GM12878 (cell line): ENCODE measurements around the gene NACA2. TPM values are rescaled to one million over a fixed set of nuclear protein-coding genes. Genes with fewer than 3 reads are reported as not detected.

ENCODE experiments used
- ATAC-seq: fragments of 200-7000 bp; cut with Tn5 transposase; 3 replicates; pipeline ENCODE4 v1.9.1; 2020; ENCODE audit warnings: mild to moderate bottlenecking, moderate library complexity
- BruUV-seq: library from RNA; stranded (reverse); fragments of 400-500 nt; replicated peaks from 2 replicates; lab custom pipeline; 2021; lab: Mats Ljungman, UMichigan
- CTCF ChIA-PET: fragments of 300-600 bp; sonication (Branson Sonifier 250); formaldehyde crosslinking; extraction: SDS; loops from one replicate; lab custom pipeline; 2021; ENCODE audit warnings: inconsistent platforms; lab: Yijun Ruan, JAX
- POLR2A ChIA-PET: fragments of 350-600 bp; formaldehyde crosslinking; extraction: SDS; loops from one replicate; lab custom pipeline; 2021; ENCODE audit warnings: inconsistent platforms; lab: Charles Lee
- RAD21 ChIA-PET: fragments of 300-600 bp; sonication (Branson Sonifier 250); formaldehyde crosslinking; loops from one replicate; lab custom pipeline; 2023; ENCODE audit warnings: antibody characterized with exemption; ENCODE audit not compliant: unreplicated experiment; lab: Charles Lee
- SMC1A ChIA-PET: fragments of 300-600 bp; sonication (Branson Sonifier 250); formaldehyde crosslinking; loops from one replicate; lab custom pipeline; 2023; ENCODE audit not compliant: unreplicated experiment, uncharacterized antibody; lab: Charles Lee
- DNase-seq: peaks from one replicate; pipeline ENCODE4 v3.0.0-alpha.2; 2011; ENCODE audit warnings: low read depth, low spot score
- FAIRE-seq: peaks from 3 replicates; lab custom pipeline; 2011; peaks lifted over from hg19 to GRCh38; lab: Jason Lieb, UNC
- H2AFZ ChIP-seq: 2 replicates; pipeline ENCODE4 v1.6.0; 2011; ENCODE audit warnings: low read depth, low read length, control low read depth; ENCODE audit not compliant: control insufficient read depth
- H3K27ac ChIP-seq: 2 replicates; pipeline ENCODE4 v1.5.1; 2011; ENCODE audit warnings: control low read depth; ENCODE audit not compliant: control insufficient read depth, insufficient read depth
- H3K27me3 ChIP-seq, 2 experiments: replicated peaks in 1 of 2; 2 replicates each; pipeline versions ENCODE4 v1.6.0 to v1.6.1; 2011; ENCODE audit warnings: low read length in 1 of 2; ENCODE audit not compliant: control insufficient read depth in 2 of 2, insufficient read depth in 2 of 2
- H3K36me3 ChIP-seq, 2 experiments: 2 replicates each; pipeline ENCODE4 v1.5.1; 2011; ENCODE audit warnings: low read length in 1 of 2; ENCODE audit not compliant: control insufficient read depth in 2 of 2, insufficient read depth in 2 of 2
- H3K4me1 ChIP-seq: 2 replicates; pipeline ENCODE4 v1.6.1; 2011; ENCODE audit warnings: mild to moderate bottlenecking, low read length, moderate library complexity, mixed read lengths; ENCODE audit not compliant: control insufficient read depth, insufficient read depth
- H3K4me2 ChIP-seq: 2 replicates; pipeline ENCODE4 v1.6.0; 2011; ENCODE audit warnings: control low read depth; ENCODE audit not compliant: control insufficient read depth, insufficient read depth
- H3K4me3 ChIP-seq: fragments of 200-600 bp; sonication (generic); 2 replicates; pipeline ENCODE4 v1.5.1; 2016
- H3K79me2 ChIP-seq: 2 replicates; pipeline ENCODE4 v1.6.0; 2011; ENCODE audit warnings: low read length; ENCODE audit not compliant: control insufficient read depth, insufficient read depth
- H3K9ac ChIP-seq: 2 replicates; pipeline ENCODE4 v1.8.0; 2011; ENCODE audit warnings: low read length, control low read depth, mixed read lengths; ENCODE audit not compliant: control insufficient read depth, insufficient read depth
- H3K9me3 ChIP-seq: replicated peaks from 3 replicates; pipeline ENCODE4 v1.5.1; 2011; ENCODE audit warnings: mild to moderate bottlenecking, low read length; ENCODE audit not compliant: control insufficient read depth, insufficient read depth
- H4K20me1 ChIP-seq: 2 replicates; pipeline ENCODE4 v1.6.0; 2011; ENCODE audit not compliant: control insufficient read depth, insufficient read depth
- CHD4 ChIP-seq: fragments of 200-600 bp; sonication (generic); IDR thresholded peaks from 2 replicates; pipeline ENCODE4 v1.6.1; 2016; ENCODE audit warnings: mild to moderate bottlenecking
- EED ChIP-seq: sonication (generic); IDR thresholded peaks from 2 replicates; pipeline ENCODE4 v1.6.1; 2016; ENCODE audit warnings: antibody characterized with exemption, low read depth
- IKZF1 ChIP-seq: fragments of 450-650 bp; conservative IDR thresholded peaks from 2 replicates; pipeline ENCODE4 v1.6.1; 2017; ENCODE audit warnings: antibody characterized with exemption, mild to moderate bottlenecking
- MYB ChIP-seq: fragments of 150-350 bp; IDR thresholded peaks from 2 replicates; pipeline ENCODE4 v1.6.1; 2014; ENCODE audit warnings: mild to moderate bottlenecking, low read depth, low read length, borderline replicate concordance
- NFIC ChIP-seq: IDR thresholded peaks from 2 replicates; pipeline ENCODE4 v1.6.1; 2012; ENCODE audit warnings: low read depth, mild to moderate bottlenecking, inconsistent platforms, low read length, moderate library complexity
- RELA ChIP-seq: fragments of 450-650 bp; IDR thresholded peaks from 2 replicates; pipeline ENCODE4 v1.8.0; 2014; ENCODE audit warnings: borderline replicate concordance; ENCODE audit not compliant: partially characterized antibody
- SIX5 ChIP-seq: IDR thresholded peaks from 2 replicates; pipeline ENCODE4 v1.6.1; 2011; ENCODE audit warnings: mild to moderate bottlenecking, low read depth, low read length, moderate library complexity; ENCODE audit not compliant: severe bottlenecking
- SPI1 ChIP-seq: IDR thresholded peaks from 2 replicates; pipeline ENCODE4 v1.6.1; 2011; ENCODE audit warnings: low read depth, mild to moderate bottlenecking, low read length, moderate library complexity, borderline replicate concordance; ENCODE audit not compliant: insufficient read depth
- SUZ12 ChIP-seq: fragments of 200-600 bp; sonication (generic); IDR thresholded peaks from one replicate; pipeline ENCODE4 v1.6.1; 2018; ENCODE audit warnings: antibody characterized with exemption, mild to moderate bottlenecking; ENCODE audit not compliant: unreplicated experiment
- WGBS: methylation state at CpG from one replicate; pipeline ENCODE4 v1.1.6; 2016; ENCODE audit warnings: low lambda C conversion rate; ENCODE audit not compliant: insufficient replicate concordance, insufficient coverage; ENCODE audit errors: missing lambda C conversion rate; 5-methylcytosine and 5-hydroxymethylcytosine counted together
- in situ Hi-C: fragments of 300-500 bp; cut with MboI; formaldehyde crosslinking; loops from 9 replicates; pipeline ENCODE4 v1.14.3; 2018; ENCODE audit warnings: mixed read lengths
- intact Hi-C: fragments of 100-400 bp; cut with micrococcal nuclease; formaldehyde crosslinking; loops from one replicate; pipeline ENCODE4 v1.14.2; 2022; ENCODE audit not compliant: unreplicated experiment
- polyA plus RNA-seq, 11 experiments: library from polyadenylated mRNA; depleted of rRNA in 4 of 11; unstranded in 6 of 11; stranded (reverse) in 5 of 11; fragments of >200 nt; fragmentation: Nextera tagmentation in 4 of 11; fragmentation: Illumina TruSeq in 1 of 11; extraction: Ambion mirVana in 4 of 11; extraction: Trizol in 1 of 11; gene quantifications; 1 replicate in 1 of 11; 2 replicates in 10 of 11; pipeline versions ENCODE4 v1.2.1 to v1.2.3, GENCODE V29; 2011 to 2016; ENCODE audit warnings: inconsistent platforms in 2 of 11, missing spikeins in 2 of 11, low read depth in 1 of 11
- total RNA-seq, 4 experiments: library from RNA; depleted of rRNA in 3 of 4; stranded (reverse); fragments of >200 nt in 3 of 4; fragmentation: Illumina TruSeq in 1 of 4; extraction: Trizol in 1 of 4; gene quantifications; 2 replicates each; pipeline versions ENCODE4 v1.2.1 to v1.2.3, GENCODE V29; 2013 to 2021
- TF ChIP-seq, protein P1 (sequence below): fragments of 450-650 bp; formaldehyde crosslinking; IDR thresholded peaks from 2 replicates; pipeline ENCODE4 v1.4.0; 2022; ENCODE audit warnings: mild to moderate bottlenecking, moderate library complexity
- TF ChIP-seq, protein P2 (sequence below): fragments of 450-650 bp; IDR thresholded peaks from 2 replicates; pipeline ENCODE4 v1.6.1; 2016; ENCODE audit warnings: mild to moderate bottlenecking
- TF ChIP-seq, protein P3 (sequence below): fragments of 450-650 bp; IDR thresholded peaks from 2 replicates; pipeline ENCODE4 v1.6.1; 2017; ENCODE audit warnings: mild to moderate bottlenecking, moderate library complexity
- TF ChIP-seq, protein P4 (sequence below): fragments of 450-650 bp; IDR thresholded peaks from 2 replicates; pipeline ENCODE4 v1.6.1; 2018; ENCODE audit warnings: mild to moderate bottlenecking, low read depth, moderate library complexity; ENCODE audit not compliant: partially characterized antibody

The NACA2 gene
- total and polyA plus RNA-seq, 10 of the 15 experiments (the other 5 are each of a cell fraction or from before 2014, with no cell fraction given): 0.16 to 0.68 (median 0.36) TPM; not detected in 4

DNA sequence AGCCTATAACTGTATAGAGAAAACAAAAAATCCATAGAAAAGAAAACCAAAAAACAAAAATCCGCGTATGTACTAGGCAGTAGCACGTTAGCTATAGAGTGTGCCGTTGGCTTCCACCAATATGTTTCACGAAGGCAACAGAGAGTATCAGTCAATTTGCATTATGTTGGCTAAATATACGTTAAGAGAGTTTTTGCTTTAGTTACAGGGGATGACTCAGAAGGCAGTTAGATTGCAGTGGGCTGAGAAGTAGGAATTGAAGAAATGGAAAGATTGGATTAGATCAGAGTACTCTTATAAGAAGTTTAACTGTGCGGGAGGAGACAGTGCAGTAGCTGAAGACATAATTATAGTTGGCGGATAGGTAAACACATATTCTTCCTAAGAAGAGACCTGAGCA, 911 bp upstream of the NACA2 start:
- no TSS peak for BruUV-seq
- RAD21 ChIA-PET: no interaction called here
- SMC1A ChIA-PET: no interaction called here
- TF ChIP-seq IKZF1 (no peak), RELA (no peak), EED (no peak), SIX5 (no peak), SUZ12 (no peak), SPI1 (no peak), CHD4 (no peak), NFIC (no peak), MYB (no peak)
- TF ChIP-seq, protein P1, sequence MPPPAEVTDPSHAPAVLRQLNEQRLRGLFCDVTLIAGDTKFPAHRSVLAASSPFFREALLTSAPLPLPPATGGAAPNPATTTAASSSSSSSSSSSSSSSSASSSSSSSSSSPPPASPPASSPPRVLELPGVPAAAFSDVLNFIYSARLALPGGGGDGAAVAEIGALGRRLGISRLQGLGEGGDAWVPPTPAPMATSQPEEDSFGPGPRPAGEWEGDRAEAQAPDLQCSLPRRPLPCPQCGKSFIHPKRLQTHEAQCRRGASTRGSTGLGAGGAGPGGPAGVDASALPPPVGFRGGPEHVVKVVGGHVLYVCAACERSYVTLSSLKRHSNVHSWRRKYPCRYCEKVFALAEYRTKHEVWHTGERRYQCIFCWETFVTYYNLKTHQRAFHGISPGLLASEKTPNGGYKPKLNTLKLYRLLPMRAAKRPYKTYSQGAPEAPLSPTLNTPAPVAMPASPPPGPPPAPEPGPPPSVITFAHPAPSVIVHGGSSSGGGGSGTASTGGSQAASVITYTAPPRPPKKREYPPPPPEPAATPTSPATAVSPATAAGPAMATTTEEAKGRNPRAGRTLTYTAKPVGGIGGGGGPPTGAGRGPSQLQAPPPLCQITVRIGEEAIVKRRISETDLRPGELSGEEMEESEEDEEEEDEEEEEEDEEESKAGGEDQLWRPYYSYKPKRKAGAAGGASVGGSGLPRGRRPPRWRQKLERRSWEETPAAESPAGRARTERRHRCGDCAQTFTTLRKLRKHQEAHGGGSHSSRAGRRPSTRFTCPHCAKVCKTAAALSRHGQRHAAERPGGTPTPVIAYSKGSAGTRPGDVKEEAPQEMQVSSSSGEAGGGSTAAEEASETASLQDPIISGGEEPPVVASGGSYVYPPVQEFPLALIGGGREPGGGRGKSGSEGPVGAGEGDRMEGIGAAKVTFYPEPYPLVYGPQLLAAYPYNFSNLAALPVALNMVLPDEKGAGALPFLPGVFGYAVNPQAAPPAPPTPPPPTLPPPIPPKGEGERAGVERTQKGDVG (CRISPR knock-in tag): no peak
- TF ChIP-seq, protein P2, sequence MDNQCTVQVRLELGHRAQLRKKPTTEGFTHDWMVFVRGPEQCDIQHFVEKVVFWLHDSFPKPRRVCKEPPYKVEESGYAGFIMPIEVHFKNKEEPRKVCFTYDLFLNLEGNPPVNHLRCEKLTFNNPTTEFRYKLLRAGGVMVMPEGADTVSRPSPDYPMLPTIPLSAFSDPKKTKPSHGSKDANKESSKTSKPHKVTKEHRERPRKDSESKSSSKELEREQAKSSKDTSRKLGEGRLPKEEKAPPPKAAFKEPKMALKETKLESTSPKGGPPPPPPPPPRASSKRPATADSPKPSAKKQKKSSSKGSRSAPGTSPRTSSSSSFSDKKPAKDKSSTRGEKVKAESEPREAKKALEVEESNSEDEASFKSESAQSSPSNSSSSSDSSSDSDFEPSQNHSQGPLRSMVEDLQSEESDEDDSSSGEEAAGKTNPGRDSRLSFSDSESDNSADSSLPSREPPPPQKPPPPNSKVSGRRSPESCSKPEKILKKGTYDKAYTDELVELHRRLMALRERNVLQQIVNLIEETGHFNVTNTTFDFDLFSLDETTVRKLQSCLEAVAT: no peak
- TF ChIP-seq, protein P3, sequence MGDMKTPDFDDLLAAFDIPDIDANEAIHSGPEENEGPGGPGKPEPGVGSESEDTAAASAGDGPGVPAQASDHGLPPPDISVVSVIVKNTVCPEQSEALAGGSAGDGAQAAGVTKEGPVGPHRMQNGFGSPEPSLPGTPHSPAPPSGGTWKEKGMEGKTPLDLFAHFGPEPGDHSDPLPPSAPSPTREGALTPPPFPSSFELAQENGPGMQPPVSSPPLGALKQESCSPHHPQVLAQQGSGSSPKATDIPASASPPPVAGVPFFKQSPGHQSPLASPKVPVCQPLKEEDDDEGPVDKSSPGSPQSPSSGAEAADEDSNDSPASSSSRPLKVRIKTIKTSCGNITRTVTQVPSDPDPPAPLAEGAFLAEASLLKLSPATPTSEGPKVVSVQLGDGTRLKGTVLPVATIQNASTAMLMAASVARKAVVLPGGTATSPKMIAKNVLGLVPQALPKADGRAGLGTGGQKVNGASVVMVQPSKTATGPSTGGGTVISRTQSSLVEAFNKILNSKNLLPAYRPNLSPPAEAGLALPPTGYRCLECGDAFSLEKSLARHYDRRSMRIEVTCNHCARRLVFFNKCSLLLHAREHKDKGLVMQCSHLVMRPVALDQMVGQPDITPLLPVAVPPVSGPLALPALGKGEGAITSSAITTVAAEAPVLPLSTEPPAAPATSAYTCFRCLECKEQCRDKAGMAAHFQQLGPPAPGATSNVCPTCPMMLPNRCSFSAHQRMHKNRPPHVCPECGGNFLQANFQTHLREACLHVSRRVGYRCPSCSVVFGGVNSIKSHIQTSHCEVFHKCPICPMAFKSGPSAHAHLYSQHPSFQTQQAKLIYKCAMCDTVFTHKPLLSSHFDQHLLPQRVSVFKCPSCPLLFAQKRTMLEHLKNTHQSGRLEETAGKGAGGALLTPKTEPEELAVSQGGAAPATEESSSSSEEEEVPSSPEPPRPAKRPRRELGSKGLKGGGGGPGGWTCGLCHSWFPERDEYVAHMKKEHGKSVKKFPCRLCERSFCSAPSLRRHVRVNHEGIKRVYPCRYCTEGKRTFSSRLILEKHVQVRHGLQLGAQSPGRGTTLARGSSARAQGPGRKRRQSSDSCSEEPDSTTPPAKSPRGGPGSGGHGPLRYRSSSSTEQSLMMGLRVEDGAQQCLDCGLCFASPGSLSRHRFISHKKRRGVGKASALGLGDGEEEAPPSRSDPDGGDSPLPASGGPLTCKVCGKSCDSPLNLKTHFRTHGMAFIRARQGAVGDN: no peak
- TF ChIP-seq, protein P4, sequence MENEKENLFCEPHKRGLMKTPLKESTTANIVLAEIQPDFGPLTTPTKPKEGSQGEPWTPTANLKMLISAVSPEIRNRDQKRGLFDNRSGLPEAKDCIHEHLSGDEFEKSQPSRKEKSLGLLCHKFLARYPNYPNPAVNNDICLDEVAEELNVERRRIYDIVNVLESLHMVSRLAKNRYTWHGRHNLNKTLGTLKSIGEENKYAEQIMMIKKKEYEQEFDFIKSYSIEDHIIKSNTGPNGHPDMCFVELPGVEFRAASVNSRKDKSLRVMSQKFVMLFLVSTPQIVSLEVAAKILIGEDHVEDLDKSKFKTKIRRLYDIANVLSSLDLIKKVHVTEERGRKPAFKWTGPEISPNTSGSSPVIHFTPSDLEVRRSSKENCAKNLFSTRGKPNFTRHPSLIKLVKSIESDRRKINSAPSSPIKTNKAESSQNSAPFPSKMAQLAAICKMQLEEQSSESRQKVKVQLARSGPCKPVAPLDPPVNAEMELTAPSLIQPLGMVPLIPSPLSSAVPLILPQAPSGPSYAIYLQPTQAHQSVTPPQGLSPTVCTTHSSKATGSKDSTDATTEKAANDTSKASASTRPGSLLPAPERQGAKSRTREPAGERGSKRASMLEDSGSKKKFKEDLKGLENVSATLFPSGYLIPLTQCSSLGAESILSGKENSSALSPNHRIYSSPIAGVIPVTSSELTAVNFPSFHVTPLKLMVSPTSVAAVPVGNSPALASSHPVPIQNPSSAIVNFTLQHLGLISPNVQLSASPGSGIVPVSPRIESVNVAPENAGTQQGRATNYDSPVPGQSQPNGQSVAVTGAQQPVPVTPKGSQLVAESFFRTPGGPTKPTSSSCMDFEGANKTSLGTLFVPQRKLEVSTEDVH: no peak

More for the DNA sequence above, 911 bp upstream of the NACA2 start:
- H3K79me2 ChIP-seq: no peaks in the 10 kb centered on the region
- no peaks in the 10 kb centered on the region for H4K20me1 ChIP-seq
- H3K36me3 ChIP-seq: no peaks in the 10 kb centered on the region
- 49% methylated on average over 8 of the region's 8 CpGs for WGBS
- H3K27ac ChIP-seq: no peak overlapping the region
- no peak overlapping the region for H3K9ac ChIP-seq
- DNase-seq (no peak), FAIRE-seq (no peak), ATAC-seq (no peak)
- H3K4me1 ChIP-seq: no peaks in the 10 kb centered on the region
- H3K27me3 ChIP-seq: no peaks in the 10 kb centered on the region
- CTCF ChIA-PET: no interaction called here
- intact Hi-C loops: no loop called here
- H2AFZ ChIP-seq: no peak overlapping the region
- no peak overlapping the region for H3K4me3 ChIP-seq
- no peak overlapping the region for H3K4me2 ChIP-seq
- no peaks in the 10 kb centered on the region for H3K9me3 ChIP-seq
- POLR2A ChIA-PET: no interaction called here
- in situ Hi-C loops: no loop called here
